Panc1 (cell line): ENCODE results near the gene NHEJ1. TPM values are rescaled to one million over a fixed set of nuclear protein-coding genes. Genes with fewer than 3 reads are reported as not detected.

ENCODE experiments used
- ATAC-seq: fragments of 200-7000 bp; cut with Tn5 transposase; 2 replicates; pipeline ENCODE4 v1.9.1; 2020; ENCODE audit warnings: mild to moderate bottlenecking, moderate library complexity
- BruUV-seq: library from RNA; stranded (reverse); fragments of 400-500 nt; replicated peaks from 2 replicates; lab custom pipeline; 2021; lab: Mats Ljungman, UMichigan
- CTCF ChIA-PET: fragments of 300-600 bp; sonication (Branson Sonifier 250); formaldehyde crosslinking; loops from one replicate; lab custom pipeline; 2022; ENCODE audit warnings: antibody characterized with exemption; lab: Charles Lee
- POLR2A ChIA-PET: fragments of 300-600 bp; sonication (Branson Sonifier 250); formaldehyde crosslinking; loops from one replicate; lab custom pipeline; 2022; ENCODE audit warnings: antibody characterized with exemption; lab: Charles Lee
- DNase-seq: peaks from one replicate; pipeline ENCODE4 v3.0.0-alpha.2; 2010; ENCODE audit warnings: low read depth, low spot score
- H3K27ac ChIP-seq: 2 replicates; pipeline ENCODE4 v1.5.1; 2011; ENCODE audit warnings: mild to moderate bottlenecking, low read length, inconsistent platforms
- H3K27me3 ChIP-seq: fragments of 200-500 bp; sonication (Bioruptor generic); 2 replicates; pipeline ENCODE4 v1.6.0; 2014; ENCODE audit warnings: low read length, inconsistent platforms; ENCODE audit not compliant: control insufficient read depth, insufficient read depth
- H3K36me3 ChIP-seq: fragments of 200-500 bp; sonication (Bioruptor generic); 2 replicates; pipeline ENCODE4 v1.5.1; 2014; ENCODE audit warnings: inconsistent platforms, mild to moderate bottlenecking, low read length, moderate library complexity; ENCODE audit not compliant: control insufficient read depth, insufficient read depth
- H3K4me1 ChIP-seq: 2 replicates; pipeline ENCODE4 v1.5.1; 2011; ENCODE audit warnings: inconsistent platforms, mild to moderate bottlenecking, low read length, moderate library complexity; ENCODE audit not compliant: control insufficient read depth, insufficient read depth
- H3K4me3 ChIP-seq, 2 experiments: 2 replicates each; pipeline ENCODE4 v1.5.1; 2011 to 2012; ENCODE audit warnings: low read depth in 2 of 2, low read length in 2 of 2, mild to moderate bottlenecking in 2 of 2, inconsistent platforms in 1 of 2, moderate library complexity in 1 of 2
- H3K9me3 ChIP-seq: fragments of 200-500 bp; sonication (Bioruptor generic); 2 replicates; pipeline ENCODE4 v1.5.1; 2014; ENCODE audit warnings: low read depth, mild to moderate bottlenecking, inconsistent platforms, low read length, moderate library complexity; ENCODE audit not compliant: control insufficient read depth, insufficient read depth
- POLR2AphosphoS5 ChIP-seq: IDR thresholded peaks from 2 replicates; pipeline ENCODE4 v1.6.1; 2012; ENCODE audit warnings: mild to moderate bottlenecking, low read depth, low read length, moderate library complexity
- REST ChIP-seq, 2 experiments: IDR thresholded peaks; 2 replicates each; pipeline ENCODE4 v1.6.1; 2011 to 2012; ENCODE audit warnings: low read depth in 2 of 2, control low read depth in 1 of 2, low read length in 1 of 2, mild to moderate bottlenecking in 1 of 2, moderate library complexity in 1 of 2; ENCODE audit not compliant: insufficient read depth in 1 of 2
- SIN3A ChIP-seq: IDR thresholded peaks from 2 replicates; pipeline ENCODE4 v1.6.1; 2012; ENCODE audit warnings: low read depth, mild to moderate bottlenecking, low read length, moderate library complexity, borderline replicate concordance; ENCODE audit not compliant: insufficient read depth
- TCF7L2 ChIP-seq: IDR thresholded peaks from 2 replicates; pipeline ENCODE4 v1.6.1; 2011; ENCODE audit warnings: mild to moderate bottlenecking, low read depth, low read length, inconsistent platforms
- in situ Hi-C: cut with HindIII; loops from 2 replicates; pipeline ENCODE4 v1.10.0; 2016; ENCODE audit warnings: low sequenced_read_pairs, low pct_unique_long_range_greater_than_20kb
- intact Hi-C: fragments of 100-400 bp; cut with micrococcal nuclease; formaldehyde crosslinking; loops from one replicate; pipeline ENCODE4 v1.10.0; 2022; ENCODE audit not compliant: unreplicated experiment
- total RNA-seq: library from RNA; stranded (reverse); gene quantifications from one replicate; pipeline ENCODE4 v1.2.1, GENCODE V29; 2021; ENCODE audit not compliant: unreplicated experiment
- TF ChIP-seq, protein P1 (sequence below): fragments of 450-650 bp; IDR thresholded peaks from 2 replicates; pipeline ENCODE4 v1.5.1; 2017; ENCODE audit warnings: mild to moderate bottlenecking

Gene NHEJ1
- total RNA-seq, 1 experiment from 2014 or later = 18.2 TPM

DNA sequence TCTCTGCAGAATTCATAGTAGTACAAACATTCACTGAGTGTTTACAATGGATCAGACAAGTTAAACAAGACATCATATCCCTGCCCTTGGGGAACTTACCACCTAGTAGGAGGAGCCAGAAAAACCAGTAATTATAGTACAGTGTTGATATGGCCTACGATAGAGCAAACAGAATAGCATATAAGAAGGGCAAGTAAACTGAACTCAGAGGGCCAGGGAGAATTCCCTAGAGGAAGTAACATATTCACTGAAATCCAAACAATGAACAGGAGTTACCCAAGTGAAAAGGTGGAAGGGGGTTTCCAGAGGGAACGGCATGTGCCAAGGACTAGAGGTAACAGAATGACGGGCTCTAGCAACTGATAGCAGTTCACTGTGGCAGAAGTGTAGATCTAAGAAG, 34.1 kb downstream of the NHEJ1 start:
- no TSS peak for BruUV-seq
- no peaks in the 10 kb centered on the region for H3K27me3 ChIP-seq
- in situ Hi-C loops (no loop called here), intact Hi-C loops (no loop called here)
- no peaks in the 10 kb centered on the region for H3K36me3 ChIP-seq
- CTCF ChIA-PET = no interaction called here
- TF ChIP-seq TCF7L2 (no peak), POLR2AphosphoS5 (no peak), REST (IDR thresholded peaks at IDR 0.05; ENCODE audit: insufficient read depth in 1 of 2, low read depth in 2 of 2, low read length in 1 of 2) (no peak), SIN3A (no peak)
- TF ChIP-seq, protein P1, sequence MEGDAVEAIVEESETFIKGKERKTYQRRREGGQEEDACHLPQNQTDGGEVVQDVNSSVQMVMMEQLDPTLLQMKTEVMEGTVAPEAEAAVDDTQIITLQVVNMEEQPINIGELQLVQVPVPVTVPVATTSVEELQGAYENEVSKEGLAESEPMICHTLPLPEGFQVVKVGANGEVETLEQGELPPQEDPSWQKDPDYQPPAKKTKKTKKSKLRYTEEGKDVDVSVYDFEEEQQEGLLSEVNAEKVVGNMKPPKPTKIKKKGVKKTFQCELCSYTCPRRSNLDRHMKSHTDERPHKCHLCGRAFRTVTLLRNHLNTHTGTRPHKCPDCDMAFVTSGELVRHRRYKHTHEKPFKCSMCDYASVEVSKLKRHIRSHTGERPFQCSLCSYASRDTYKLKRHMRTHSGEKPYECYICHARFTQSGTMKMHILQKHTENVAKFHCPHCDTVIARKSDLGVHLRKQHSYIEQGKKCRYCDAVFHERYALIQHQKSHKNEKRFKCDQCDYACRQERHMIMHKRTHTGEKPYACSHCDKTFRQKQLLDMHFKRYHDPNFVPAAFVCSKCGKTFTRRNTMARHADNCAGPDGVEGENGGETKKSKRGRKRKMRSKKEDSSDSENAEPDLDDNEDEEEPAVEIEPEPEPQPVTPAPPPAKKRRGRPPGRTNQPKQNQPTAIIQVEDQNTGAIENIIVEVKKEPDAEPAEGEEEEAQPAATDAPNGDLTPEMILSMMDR = no peak
- no peak overlapping the region for H3K4me3 ChIP-seq
- POLR2A ChIA-PET = no interaction called here
- H3K9me3 ChIP-seq = no peaks in the 10 kb centered on the region
- H3K27ac ChIP-seq = no peak overlapping the region
- peak; percentile 42; the same call in 1 of the 2 replicates for ATAC-seq
- peaks cover 5% of the 10 kb centered on the region for H3K4me1 ChIP-seq
- no peak for DNase-seq

- Histone ChIP-seq H3K9me3 (no peaks in the 10 kb centered on the region), H3K4me3 (no peak overlapping the region), H3K36me3 (no peaks in the 10 kb centered on the region), H3K27ac (no peak overlapping the region), H3K27me3 (no peaks in the 10 kb centered on the region), H3K4me1 (peaks cover 5% of the 10 kb centered on the region)
- DNase-seq (no peak), ATAC-seq (no peak)
- ChIA-PET CTCF (no interaction called here), POLR2A (interaction anchor here (0.6 kb wide), 1 partner anchor 291 kb away, joined by 14 read pairs; no protein-coding TSS in a partner anchor)
- no peak for TF ChIP-seq SIN3A
- TF ChIP-seq REST (IDR thresholded peaks at IDR 0.05; ENCODE audit: insufficient read depth in 1 of 2, low read depth in 2 of 2, low read length in 1 of 2) = no peak
- no peak for TF ChIP-seq TCF7L2
- no peak for TF ChIP-seq POLR2AphosphoS5
- TF ChIP-seq, protein P1 = no peak
- BruUV-seq = no TSS peak
- in situ Hi-C loops (no loop called here), intact Hi-C loops (no loop called here)
Observed at GRCh38 chr2:219125886-219126270, 34.7 kb downstream of the NHEJ1 start.
